Fibroblast of peridontal ligament (primary cell): Measurements from ENCODE around the gene BRCA1.
"Not testable (repeated sequence)": the region's sequence is repeated elsewhere in the genome, so short reads cannot be mapped to it uniquely, and the experiment has no call there.

ENCODE experiments used
- DNase-seq: peaks from one replicate; pipeline ENCODE4 v3.0.0-alpha.2; 2010; ENCODE audit errors: extremely low read depth

Gene BRCA1

GRCh38 chr17:43006639-43007551 lies 118.3 kb downstream of the BRCA1 start, which contains the start of gene IFI35:
Gene IFI35, plus strand, starts transcription at chr17:43006784. Its CDS starts 164 bp downstream, at chr17:43006948.
- DNase-seq: peak; percentile 82

- no peak for DNase-seq
These were observed 121.5 kb downstream of the BRCA1 start for GRCh38 chr17:43003542-43004172.

- DNase-seq: not testable (repeated sequence)
These were observed 124.3 kb downstream of the BRCA1 start for GRCh38 chr17:43000894-43001293.

GRCh38 chr17:42999003-42999525 lies 126.1 kb downstream of the BRCA1 start:
- DNase-seq: no peak

- peak; percentile 100 for DNase-seq
These were observed 126.9 kb downstream of the BRCA1 start, which contains the start of gene RPL27 for GRCh38 chr17:42997984-42998938. Gene RPL27, plus strand, starts transcription at chr17:42998419. Its CDS starts 332 bp downstream, at chr17:42998751.

- peak; percentile 28 for DNase-seq
These were observed 127.7 kb downstream of the BRCA1 start for GRCh38 chr17:42997390-42997983.
